Measurements from ENCODE around the gene HSPB6. TPM values are rescaled to one million over a fixed set of nuclear protein-coding genes. Genes with fewer than 3 reads are reported as not detected.
"Not testable (repeated sequence)": the region's sequence is repeated elsewhere in the genome, so short reads cannot be mapped to it uniquely, and the experiment has no call there.

Gene HSPB6
- total RNA-seq, 1 experiment from 2014 or later = 0.71 TPM

GRCh38 chr19:35797663-35798062, 40.8 kb upstream of the HSPB6 start:
- Mint-ChIP-seq H3K27me3 (ENCODE audit: unreplicated experiment) (peaks cover 20% of the 10 kb centered on the region), H3K4me3 (ENCODE audit: low read depth, unreplicated experiment) (no peak overlapping the region), H3K36me3 (ENCODE audit: insufficient read depth, unreplicated experiment) (no peaks in the 10 kb centered on the region), H3K27ac (ENCODE audit: unreplicated experiment) (no peak overlapping the region), H3K4me1 (ENCODE audit: low read depth, unreplicated experiment) (peaks cover 8% of the 10 kb centered on the region), H3K9me3 (ENCODE audit: low read depth, unreplicated experiment) (no peaks in the 10 kb centered on the region)
- intact Hi-C loops (cut with micrococcal nuclease; ENCODE audit: unreplicated experiment) = no loop called here
- CTCF ChIA-PET = no interaction called here
- TF ChIP-seq, protein P1, sequence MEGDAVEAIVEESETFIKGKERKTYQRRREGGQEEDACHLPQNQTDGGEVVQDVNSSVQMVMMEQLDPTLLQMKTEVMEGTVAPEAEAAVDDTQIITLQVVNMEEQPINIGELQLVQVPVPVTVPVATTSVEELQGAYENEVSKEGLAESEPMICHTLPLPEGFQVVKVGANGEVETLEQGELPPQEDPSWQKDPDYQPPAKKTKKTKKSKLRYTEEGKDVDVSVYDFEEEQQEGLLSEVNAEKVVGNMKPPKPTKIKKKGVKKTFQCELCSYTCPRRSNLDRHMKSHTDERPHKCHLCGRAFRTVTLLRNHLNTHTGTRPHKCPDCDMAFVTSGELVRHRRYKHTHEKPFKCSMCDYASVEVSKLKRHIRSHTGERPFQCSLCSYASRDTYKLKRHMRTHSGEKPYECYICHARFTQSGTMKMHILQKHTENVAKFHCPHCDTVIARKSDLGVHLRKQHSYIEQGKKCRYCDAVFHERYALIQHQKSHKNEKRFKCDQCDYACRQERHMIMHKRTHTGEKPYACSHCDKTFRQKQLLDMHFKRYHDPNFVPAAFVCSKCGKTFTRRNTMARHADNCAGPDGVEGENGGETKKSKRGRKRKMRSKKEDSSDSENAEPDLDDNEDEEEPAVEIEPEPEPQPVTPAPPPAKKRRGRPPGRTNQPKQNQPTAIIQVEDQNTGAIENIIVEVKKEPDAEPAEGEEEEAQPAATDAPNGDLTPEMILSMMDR (IDR thresholded peaks at IDR 0.05; ENCODE audit: unreplicated experiment) = no peak
- BruUV-seq (replicated peaks) = no TSS peak
- no peak for DNase-seq

DNA sequence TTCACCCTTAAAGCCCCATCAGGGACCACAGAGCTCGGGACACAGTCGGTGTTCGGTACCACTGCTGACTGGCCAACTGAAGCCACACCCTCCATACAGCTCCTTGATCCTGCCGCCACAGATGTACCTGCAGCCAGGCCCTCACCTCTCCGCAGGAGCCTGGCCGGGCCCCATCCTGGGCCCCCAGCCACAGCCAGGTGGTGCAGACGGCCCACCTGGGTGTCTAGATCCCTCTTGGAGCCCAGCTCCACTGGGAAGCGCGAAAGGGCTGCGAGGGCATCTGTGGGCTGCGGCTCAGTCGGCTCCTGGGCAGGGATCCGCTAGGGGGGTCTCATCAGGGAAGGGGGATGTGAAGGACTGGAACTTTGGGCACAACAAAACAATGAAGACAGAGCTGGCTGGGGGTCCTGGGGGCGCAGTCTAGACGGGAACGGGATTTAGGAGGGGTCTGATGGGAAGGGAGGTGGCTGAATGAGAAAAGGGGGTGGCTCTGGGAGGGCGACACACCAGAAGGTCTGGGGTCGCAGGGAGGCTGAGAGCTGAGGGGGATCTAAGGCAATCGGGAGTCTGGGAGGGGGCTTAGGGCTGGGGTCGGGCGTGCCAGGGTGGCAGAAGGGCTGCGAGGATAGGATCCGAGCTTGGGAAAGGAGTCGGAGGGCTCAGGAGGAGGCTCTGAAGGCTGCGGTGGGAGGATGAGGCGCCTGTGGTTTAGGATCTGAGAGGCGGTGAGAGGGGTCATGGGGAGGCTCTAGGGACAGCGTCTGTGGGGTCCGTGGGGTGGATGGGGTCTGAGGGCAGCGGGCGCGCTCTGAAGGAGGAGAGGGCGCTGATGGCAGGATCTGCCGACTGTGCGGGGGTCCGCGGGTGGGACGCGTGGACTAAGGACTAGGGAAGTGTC, 40.1 kb upstream of the HSPB6 start:
- H3K27me3 Mint-ChIP-seq (ENCODE audit: unreplicated experiment) = peaks cover 20% of the 10 kb centered on the region

GRCh38 chr19:35795564-35795963, 38.7 kb upstream of the HSPB6 start:
- H3K4me1 Mint-ChIP-seq (ENCODE audit: low read depth, unreplicated experiment); DNase-seq; H3K27ac Mint-ChIP-seq (ENCODE audit: unreplicated experiment); CTCF ChIA-PET; intact Hi-C loops (cut with micrococcal nuclease; ENCODE audit: unreplicated experiment); H3K9me3 Mint-ChIP-seq (ENCODE audit: low read depth, unreplicated experiment); BruUV-seq (replicated peaks); H3K4me3 Mint-ChIP-seq (ENCODE audit: low read depth, unreplicated experiment); H3K36me3 Mint-ChIP-seq (ENCODE audit: insufficient read depth, unreplicated experiment): not testable (repeated sequence)
- H3K27me3 Mint-ChIP-seq (ENCODE audit: unreplicated experiment) = peaks cover 20% of the 10 kb centered on the region

More for the DNA sequence above, 40.1 kb upstream of the HSPB6 start:
- H3K9me3 Mint-ChIP-seq (ENCODE audit: low read depth, unreplicated experiment) = no peaks in the 10 kb centered on the region
- no TSS peak for BruUV-seq (replicated peaks)
- H3K36me3 Mint-ChIP-seq (ENCODE audit: insufficient read depth, unreplicated experiment) = no peaks in the 10 kb centered on the region
- CTCF ChIA-PET = interaction anchor here (0.7 kb wide), 1 partner anchor 69 kb away, joined by 3 read pairs; no protein-coding TSS in a partner anchor
- no peak overlapping the region for H3K27ac Mint-ChIP-seq (ENCODE audit: unreplicated experiment)
- peaks cover 8% of the 10 kb centered on the region for H3K4me1 Mint-ChIP-seq (ENCODE audit: low read depth, unreplicated experiment)
- no peak for DNase-seq
- intact Hi-C loops (cut with micrococcal nuclease; ENCODE audit: unreplicated experiment) = no loop called here
- H3K4me3 Mint-ChIP-seq (ENCODE audit: low read depth, unreplicated experiment) = no peak overlapping the region
- TF ChIP-seq, protein P1 (IDR thresholded peaks at IDR 0.05; ENCODE audit: unreplicated experiment) = no peak

DNA sequence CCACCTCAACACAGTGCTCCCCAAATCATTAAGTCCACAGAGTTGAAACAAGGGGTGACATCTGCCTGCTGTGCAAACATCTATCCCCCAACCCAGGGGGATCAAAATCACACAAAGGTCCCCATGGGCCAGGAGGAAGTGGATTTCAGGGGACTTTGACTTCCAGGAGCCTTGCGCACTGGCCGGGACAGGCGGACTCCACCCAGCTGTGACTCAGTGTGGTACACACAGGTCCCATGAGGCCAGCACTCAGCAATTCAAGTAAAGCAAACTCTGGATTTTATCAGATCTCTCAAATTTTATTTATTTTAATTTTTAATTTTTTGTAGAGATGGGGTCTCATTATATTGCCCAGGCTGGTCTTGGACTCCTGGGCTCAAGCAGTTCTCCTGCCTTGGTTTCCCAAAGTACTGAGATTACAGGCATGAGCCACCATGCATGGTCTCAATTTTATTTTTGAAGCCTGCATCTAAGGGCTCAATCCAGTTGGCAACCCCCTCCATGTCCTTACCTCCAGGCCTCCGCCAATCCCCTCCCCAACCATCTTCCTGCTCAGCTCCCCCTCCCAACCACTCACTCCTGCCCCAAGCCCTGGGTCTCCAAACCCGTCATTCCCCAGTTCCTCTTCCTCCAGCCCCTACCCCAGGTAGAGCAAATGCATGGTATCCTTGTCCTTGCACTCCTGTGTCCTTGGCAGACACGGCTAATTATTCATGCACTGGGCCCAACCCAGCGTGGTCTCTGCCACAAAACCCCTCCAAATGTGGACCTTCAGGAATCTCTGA, 36.7 kb upstream of the HSPB6 start:
- DNase-seq = peak; percentile 43
- TF ChIP-seq, protein P1 (IDR thresholded peaks at IDR 0.05; ENCODE audit: unreplicated experiment) = no peak
- Mint-ChIP-seq H3K4me1 (ENCODE audit: low read depth, unreplicated experiment) (peaks cover 8% of the 10 kb centered on the region), H3K27me3 (ENCODE audit: unreplicated experiment) (peaks cover 20% of the 10 kb centered on the region), H3K9me3 (ENCODE audit: low read depth, unreplicated experiment) (no peaks in the 10 kb centered on the region), H3K27ac (ENCODE audit: unreplicated experiment) (no peak overlapping the region), H3K4me3 (ENCODE audit: low read depth, unreplicated experiment) (no peak overlapping the region), H3K36me3 (ENCODE audit: insufficient read depth, unreplicated experiment) (no peaks in the 10 kb centered on the region)
- BruUV-seq (replicated peaks) = no TSS peak
- intact Hi-C loops (cut with micrococcal nuclease; ENCODE audit: unreplicated experiment) = no loop called here
- CTCF ChIA-PET = no interaction called here
